HL-60 (cell line): ENCODE results near the gene MGAT4C.

ENCODE experiments used
- GABPA ChIP-seq: IDR thresholded peaks from 2 replicates; pipeline ENCODE4 v1.6.1; 2012; ENCODE audit warnings: low read depth
- POLR2AphosphoS5 ChIP-seq: IDR thresholded peaks from 2 replicates; pipeline ENCODE4 v1.6.1; 2012; ENCODE audit warnings: low read depth
- REST ChIP-seq: IDR thresholded peaks from 2 replicates; pipeline ENCODE4 v1.6.1; 2012; ENCODE audit warnings: low read depth; ENCODE audit not compliant: insufficient replicate concordance
- SPI1 ChIP-seq: IDR thresholded peaks from 2 replicates; pipeline ENCODE4 v1.6.1; 2012; ENCODE audit warnings: low read depth, mild to moderate bottlenecking, borderline replicate concordance
- TF ChIP-seq, protein P1 (sequence below): IDR thresholded peaks from one replicate; pipeline ENCODE4 v1.5.1; 2011; ENCODE audit warnings: low read length, control low read depth, inconsistent platforms; ENCODE audit not compliant: insufficient read depth

- no peak for TF ChIP-seq GABPA
- TF ChIP-seq, protein P1, sequence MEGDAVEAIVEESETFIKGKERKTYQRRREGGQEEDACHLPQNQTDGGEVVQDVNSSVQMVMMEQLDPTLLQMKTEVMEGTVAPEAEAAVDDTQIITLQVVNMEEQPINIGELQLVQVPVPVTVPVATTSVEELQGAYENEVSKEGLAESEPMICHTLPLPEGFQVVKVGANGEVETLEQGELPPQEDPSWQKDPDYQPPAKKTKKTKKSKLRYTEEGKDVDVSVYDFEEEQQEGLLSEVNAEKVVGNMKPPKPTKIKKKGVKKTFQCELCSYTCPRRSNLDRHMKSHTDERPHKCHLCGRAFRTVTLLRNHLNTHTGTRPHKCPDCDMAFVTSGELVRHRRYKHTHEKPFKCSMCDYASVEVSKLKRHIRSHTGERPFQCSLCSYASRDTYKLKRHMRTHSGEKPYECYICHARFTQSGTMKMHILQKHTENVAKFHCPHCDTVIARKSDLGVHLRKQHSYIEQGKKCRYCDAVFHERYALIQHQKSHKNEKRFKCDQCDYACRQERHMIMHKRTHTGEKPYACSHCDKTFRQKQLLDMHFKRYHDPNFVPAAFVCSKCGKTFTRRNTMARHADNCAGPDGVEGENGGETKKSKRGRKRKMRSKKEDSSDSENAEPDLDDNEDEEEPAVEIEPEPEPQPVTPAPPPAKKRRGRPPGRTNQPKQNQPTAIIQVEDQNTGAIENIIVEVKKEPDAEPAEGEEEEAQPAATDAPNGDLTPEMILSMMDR, result no peak
- TF ChIP-seq SPI1, result no peak
- no peak for TF ChIP-seq POLR2AphosphoS5
- no peak for TF ChIP-seq REST
Observed at GRCh38 chr12:85948340-85948739, 307.9 kb downstream of the MGAT4C start.
